HepG2 (cell line): ENCODE results near the gene FPGS.

ENCODE experiments used
- CHD4 ChIP-seq: fragments of 200-600 bp; sonication (generic); IDR thresholded peaks from 2 replicates; pipeline ENCODE4 v1.7.0; 2017; ENCODE audit warnings: mild to moderate bottlenecking, low read length, borderline replicate concordance
- MAFG ChIP-seq: sonication (generic); formaldehyde crosslinking; IDR thresholded peaks from 2 replicates; pipeline ENCODE4 v1.5.1; 2020; ENCODE audit warnings: mild to moderate bottlenecking, missing genetic modification reagents
- TF ChIP-seq, protein P1 (sequence below): IDR thresholded peaks from 2 replicates; pipeline ENCODE4 v1.6.1; 2012; ENCODE audit warnings: inconsistent platforms
- TF ChIP-seq, protein P2 (sequence below): IDR thresholded peaks from 2 replicates; pipeline ENCODE4 v1.6.1; 2016

DNA sequence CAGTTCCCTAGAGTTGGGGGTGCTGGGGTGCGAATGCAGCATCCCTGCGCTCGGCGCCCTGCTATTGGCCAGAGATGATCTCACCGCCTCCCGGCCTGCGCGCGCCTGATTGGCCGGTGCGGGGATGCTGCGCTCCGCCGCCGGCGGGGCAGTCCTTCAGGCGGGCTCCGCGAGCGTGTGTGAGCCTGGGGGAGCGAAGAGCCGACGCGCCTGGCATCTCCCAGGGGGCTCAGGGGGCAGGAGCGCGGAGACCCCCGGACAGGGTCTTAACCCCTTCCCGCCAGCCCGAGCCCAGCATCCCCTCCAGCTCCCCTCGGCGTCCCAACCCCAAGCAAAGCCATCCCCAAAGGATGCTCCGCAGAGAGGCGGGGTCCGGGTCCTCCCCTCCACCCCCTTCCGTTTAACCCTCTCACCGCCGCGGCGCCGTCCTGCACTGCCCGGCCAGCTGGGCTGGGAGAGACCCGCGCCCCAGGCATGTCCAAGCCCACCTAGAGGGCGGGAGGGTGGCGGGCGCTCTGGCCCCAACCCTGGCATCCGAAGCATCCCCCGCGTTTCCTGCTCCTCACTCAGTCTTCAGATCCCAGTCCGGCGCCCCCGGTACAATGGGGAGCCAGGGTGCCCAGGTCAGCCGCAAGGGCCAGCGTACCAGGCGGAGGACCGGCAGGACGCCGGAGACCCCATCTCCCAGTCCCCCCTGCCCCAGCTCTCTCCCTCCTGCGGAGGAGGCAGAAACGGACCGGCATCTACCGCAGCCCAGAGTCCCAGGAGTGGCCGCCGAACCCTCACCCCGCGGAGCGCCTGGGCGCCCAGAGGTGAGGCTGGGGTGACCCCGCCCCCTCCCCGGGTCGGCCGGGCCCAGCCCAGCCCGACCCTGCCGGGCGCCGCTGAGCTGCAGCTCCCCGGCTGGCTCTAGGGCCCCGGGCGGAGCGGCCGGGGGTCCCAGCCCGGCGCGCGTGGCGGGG, 48.3 kb upstream of the FPGS start:
- TF ChIP-seq, protein P1, sequence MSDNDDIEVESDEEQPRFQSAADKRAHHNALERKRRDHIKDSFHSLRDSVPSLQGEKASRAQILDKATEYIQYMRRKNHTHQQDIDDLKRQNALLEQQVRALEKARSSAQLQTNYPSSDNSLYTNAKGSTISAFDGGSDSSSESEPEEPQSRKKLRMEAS, result no peak
- TF ChIP-seq CHD4 (no peak), MAFG (CRISPR knock-in tag) (no peak)
- TF ChIP-seq, protein P2, sequence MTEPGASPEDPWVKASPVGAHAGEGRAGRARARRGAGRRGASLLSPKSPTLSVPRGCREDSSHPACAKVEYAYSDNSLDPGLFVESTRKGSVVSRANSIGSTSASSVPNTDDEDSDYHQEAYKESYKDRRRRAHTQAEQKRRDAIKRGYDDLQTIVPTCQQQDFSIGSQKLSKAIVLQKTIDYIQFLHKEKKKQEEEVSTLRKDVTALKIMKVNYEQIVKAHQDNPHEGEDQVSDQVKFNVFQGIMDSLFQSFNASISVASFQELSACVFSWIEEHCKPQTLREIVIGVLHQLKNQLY (CRISPR knock-in tag), result no peak
